HepG2 (cell line): ENCODE data around the gene FAM131C. TPM values are rescaled to one million over a fixed set of nuclear protein-coding genes. Genes with fewer than 3 reads are reported as not detected.

ENCODE experiments used
- ATAC-seq: fragments of 200-7000 bp; cut with Tn5 transposase; 3 replicates; pipeline ENCODE4 v1.9.1; 2020; ENCODE audit warnings: mild to moderate bottlenecking, moderate library complexity
- BruUV-seq: library from RNA; stranded (reverse); fragments of 400-500 nt; replicated peaks from 2 replicates; lab custom pipeline; 2021; lab: Mats Ljungman, UMichigan
- CTCF ChIA-PET: fragments of 300-600 bp; formaldehyde crosslinking; extraction: SDS; loops from one replicate; lab custom pipeline; 2021; ENCODE audit warnings: low total read pairs, inconsistent platforms, low intra/inter-chr PET ratio; lab: Yijun Ruan, JAX
- POLR2A ChIA-PET: fragments of 350-600 bp; sonication (Branson Sonifier 250); formaldehyde crosslinking; loops from one replicate; lab custom pipeline; 2020; ENCODE audit warnings: antibody characterized with exemption, inconsistent platforms; lab: Yijun Ruan, JAX
- DNase-seq: peaks from one replicate; pipeline ENCODE4 v3.0.0-alpha.2; 2015; ENCODE audit warnings: low spot score
- FAIRE-seq: peaks from 3 replicates; lab custom pipeline; 2011; peaks lifted over from hg19 to GRCh38; lab: Jason Lieb, UNC
- H2AFZ ChIP-seq: one replicate; pipeline ENCODE4 v1.6.1; 2011; ENCODE audit warnings: low read length, inconsistent platforms
- H3K27ac ChIP-seq: fragments of 300-600 bp; 3 replicates; pipeline ENCODE4 v1.8.0; 2011; ENCODE audit warnings: mixed run types, mild to moderate bottlenecking, mixed read lengths, low read length, inconsistent platforms; ENCODE audit not compliant: insufficient read depth; ENCODE audit errors: extremely low read length
- H3K27me3 ChIP-seq, 2 experiments: fragments of 200-600 bp in 1 of 2; 2 replicates in 1 of 2; 3 replicates in 1 of 2; pipeline versions ENCODE4 v1.6.0 to v1.8.0; 2011; ENCODE audit warnings: low read length in 2 of 2, mild to moderate bottlenecking in 2 of 2, moderate library complexity in 2 of 2, inconsistent platforms in 1 of 2; ENCODE audit not compliant: insufficient read depth in 2 of 2, control insufficient read depth in 1 of 2
- H3K36me3 ChIP-seq, 2 experiments: fragments of 200-600 bp in 1 of 2; replicated peaks in 1 of 2; 2 replicates in 1 of 2; 3 replicates in 1 of 2; pipeline versions ENCODE4 v1.5.1 to v1.8.0; 2011; ENCODE audit warnings: low read length in 2 of 2, inconsistent platforms in 1 of 2; ENCODE audit not compliant: insufficient read depth in 2 of 2, control insufficient read depth in 1 of 2
- H3K4me1 ChIP-seq: 2 replicates; pipeline ENCODE4 v1.5.1; 2012; ENCODE audit warnings: low read length, inconsistent platforms; ENCODE audit not compliant: insufficient read depth
- H3K4me2 ChIP-seq: 2 replicates; pipeline ENCODE4 v1.6.0; 2011; ENCODE audit warnings: low read depth, low read length, inconsistent platforms
- H3K4me3 ChIP-seq, 3 experiments: fragments of 200-600 bp in 1 of 3; sonication (generic), shearing (Covaris generic) in 1 of 3; replicated peaks in 1 of 3; 2 replicates each; pipeline ENCODE4 v1.5.1; 2011 to 2016; ENCODE audit warnings: low read length in 3 of 3, inconsistent platforms in 2 of 3, low read depth in 2 of 3, mild to moderate bottlenecking in 2 of 3, control low read depth in 1 of 3, mixed read lengths in 1 of 3; ENCODE audit not compliant: insufficient read depth in 1 of 3
- H3K79me2 ChIP-seq: one replicate; pipeline ENCODE4 v1.6.1; 2011; ENCODE audit warnings: low read length, inconsistent platforms; ENCODE audit not compliant: insufficient read depth
- H3K9ac ChIP-seq: 2 replicates; pipeline ENCODE4 v1.6.0; 2011; ENCODE audit warnings: mild to moderate bottlenecking, low read depth, low read length, inconsistent platforms; ENCODE audit not compliant: insufficient read depth
- H3K9me3 ChIP-seq: 2 replicates; pipeline ENCODE4 v1.5.1; 2012; ENCODE audit warnings: mild to moderate bottlenecking, low read length
- H4K20me1 ChIP-seq: 2 replicates; pipeline ENCODE4 v1.6.0; 2011; ENCODE audit warnings: inconsistent platforms, mild to moderate bottlenecking, low read length, moderate library complexity; ENCODE audit not compliant: insufficient read depth
- IRF1 ChIP-seq: sonication (generic); formaldehyde crosslinking; IDR thresholded peaks from 2 replicates; pipeline ENCODE4 v1.4.0; 2020; ENCODE audit warnings: low read depth, mild to moderate bottlenecking, missing genetic modification reagents
- XBP1 ChIP-seq: sonication (generic); formaldehyde crosslinking; IDR thresholded peaks from 2 replicates; pipeline ENCODE4 v1.5.0; 2020; ENCODE audit warnings: missing genetic modification reagents
- ZNF205 ChIP-seq: IDR thresholded peaks from 2 replicates; pipeline ENCODE4 v1.6.1; 2018; ENCODE audit warnings: missing biosample characterization, missing genetic modification reagents
- ZNF33B ChIP-seq: sonication (generic); formaldehyde crosslinking; IDR thresholded peaks from 2 replicates; pipeline ENCODE4 v1.5.1; 2020; ENCODE audit warnings: mild to moderate bottlenecking, missing genetic modification reagents
- ZNF629 ChIP-seq: sonication (generic); formaldehyde crosslinking; conservative IDR thresholded peaks from 2 replicates; pipeline ENCODE4 v1.5.0; 2020; ENCODE audit warnings: missing genetic modification reagents
- ZNF841 ChIP-seq: sonication (generic); formaldehyde crosslinking; IDR thresholded peaks from 2 replicates; pipeline ENCODE4 v1.8.1; 2023; ENCODE audit warnings: missing genetic modification reagents, borderline replicate concordance
- ZSCAN9 ChIP-seq: IDR thresholded peaks from 2 replicates; pipeline ENCODE4 v1.6.1; 2016; ENCODE audit warnings: borderline replicate concordance
- WGBS: methylation state at CpG from one replicate; pipeline ENCODE4 v1.1.6; 2017; ENCODE audit warnings: low lambda C conversion rate; 5-methylcytosine and 5-hydroxymethylcytosine counted together
- in situ Hi-C: cut with HindIII; loops from 2 replicates; pipeline ENCODE4 v1.10.0; 2017; ENCODE audit warnings: low pct_unique_long_range_greater_than_20kb; ENCODE audit not compliant: extremely low pct_ligation_motif_present
- intact Hi-C: fragments of 100-400 bp; cut with micrococcal nuclease; formaldehyde crosslinking; loops from one replicate; pipeline ENCODE4 v1.10.0; 2022; ENCODE audit not compliant: unreplicated experiment
- polyA plus RNA-seq, 8 experiments: library from polyadenylated mRNA; depleted of rRNA in 3 of 8; stranded (reverse) in 7 of 8; unstranded in 1 of 8; fragments of >200 nt; fragmentation: Illumina TruSeq in 4 of 8; extraction: Trizol in 4 of 8; gene quantifications; 2 replicates each; pipeline versions ENCODE4 v1.2.1 to v1.2.3, GENCODE V29; 2011 to 2016; ENCODE audit warnings: low read depth in 4 of 8, missing spikeins in 1 of 8, mixed read lengths in 1 of 8; ENCODE audit not compliant: insufficient read depth in 1 of 8
- total RNA-seq, 5 experiments: library from RNA; depleted of rRNA; stranded (reverse); fragments of >200 nt; fragmentation: Illumina TruSeq; extraction: Trizol; gene quantifications; 2 replicates each; pipeline ENCODE4 v1.2.3, GENCODE V29; 2016; ENCODE audit warnings: low read depth in 1 of 5
- TF ChIP-seq, protein P1 (sequence below): sonication (generic); formaldehyde crosslinking; IDR thresholded peaks from 2 replicates; pipeline ENCODE4 v1.8.0; 2022; ENCODE audit warnings: missing genetic modification reagents, low read depth, mild to moderate bottlenecking, borderline replicate concordance

FAM131C gene
- total and polyA plus RNA-seq, 2 of the 13 experiments (the other 11 are each of a cell fraction or from before 2014, with no cell fraction given), result 0.07 TPM; not detected in 1

GRCh38 chr1:16071614-16072013 is 1.8 kb downstream of the FAM131C start:
- Histone ChIP-seq H4K20me1 (no peaks in the 10 kb centered on the region), H3K27me3 (peaks cover 3 to 63% of the 10 kb centered on the region in 2 experiments), H3K27ac (no peak overlapping the region), H3K36me3 (no peaks in the 10 kb centered on the region), H3K4me1 (peaks cover 43% of the 10 kb centered on the region), H3K9me3 (no peaks in the 10 kb centered on the region), H3K4me3 (no peak overlapping the region)
- intact Hi-C loops, result loop anchor here (10.0 kb wide), 1 partner anchor 73 kb away; no protein-coding TSS in a partner anchor
- FAIRE-seq, result no peak
- in situ Hi-C loops, result no loop called here
- no peak for ATAC-seq
- TF ChIP-seq IRF1 (CRISPR knock-in tag) (no peak), ZSCAN9 (CRISPR knock-in tag) (no peak), ZNF33B (no peak), ZNF841 (CRISPR knock-in tag) (no peak), XBP1 (CRISPR knock-in tag) (no peak)
- TF ChIP-seq, all 625 proteins: peak for 0
- BruUV-seq, result no TSS peak
- no peak overlapping the region for H3K4me2 ChIP-seq
- H2AFZ ChIP-seq, result no peak overlapping the region
- H3K9ac ChIP-seq, result no peak overlapping the region
- DNase-seq, result no peak
- no peaks in the 10 kb centered on the region for H3K79me2 ChIP-seq
- POLR2A ChIA-PET, result no interaction called here
- WGBS, result 31% methylated on average over 2 of the region's 6 CpGs
- CTCF ChIA-PET, result no interaction called here

- TF ChIP-seq, protein P1, sequence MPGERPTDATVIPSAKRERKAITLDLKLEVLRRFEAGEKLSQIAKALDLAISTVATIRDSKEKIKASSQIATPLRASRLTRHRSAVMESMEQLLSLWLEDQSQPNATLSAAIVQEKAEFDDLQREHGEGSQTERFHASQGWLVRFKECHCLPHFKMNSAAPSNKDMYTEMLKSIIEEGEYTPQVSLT (CRISPR knock-in tag), result no peak
- peak; percentile 79 for TF ChIP-seq ZNF205
- TF ChIP-seq ZNF629 (CRISPR knock-in tag), result peak; percentile 74
- TF ChIP-seq, all 625 proteins: peak for 2
- in situ Hi-C loops, result no loop called here
- Histone ChIP-seq H3K27ac (no peak overlapping the region), H3K4me1 (peaks cover 51% of the 10 kb centered on the region), H3K27me3 (peaks cover 3 to 62% of the 10 kb centered on the region in 2 experiments), H3K9me3 (no peaks in the 10 kb centered on the region), H3K4me3 (no peak overlapping the region), H3K36me3 (no peaks in the 10 kb centered on the region), H3K79me2 (no peaks in the 10 kb centered on the region), H3K9ac (no peak overlapping the region), H3K4me2 (no peak overlapping the region), H2AFZ (no peak overlapping the region), H4K20me1 (no peaks in the 10 kb centered on the region)
- intact Hi-C loops, result loop anchor here (10.0 kb wide), 1 partner anchor 74 kb away; no protein-coding TSS in a partner anchor
- FAIRE-seq (no peak), DNase-seq (no peak), ATAC-seq (no peak)
- ChIA-PET CTCF (no interaction called here), POLR2A (no interaction called here)
- no TSS peak for BruUV-seq
- WGBS, result 43% methylated on average over 5 of the region's 9 CpGs
Observed at GRCh38 chr1:16070640-16071355, 2.7 kb downstream of the FAM131C start.
